ENCODE measurements around the gene IKZF4.
A peak's percentile ranks its signal among the peaks of the same experiment; 100 is the strongest.
"Not testable (repeated sequence)": the region's sequence is repeated elsewhere in the genome, so short reads cannot be mapped to it uniquely, and the experiment has no call there.

Gene IKZF4

GRCh38 chr12:56046027-56046780 lies 25.4 kb downstream of the IKZF4 start:
- peak overlapping the region; percentile 22 for H3K27ac ChIP-seq (ENCODE audit: low read depth, low read length)
- H2AFZ ChIP-seq (ENCODE audit: low read depth, low read length, severe bottlenecking) = peak overlapping the region; percentile 69
- H3K9ac ChIP-seq (ENCODE audit: low read length) = 0 out of 2 replicates have a peak overlapping the region, but pooled peaks have one; percentile 2
- peaks cover 48% of the 10 kb centered on the region for H3F3A ChIP-seq (ENCODE audit: insufficient read depth)
- H3K4me2 ChIP-seq (ENCODE audit: low read depth, low read length, poor library complexity, severe bottlenecking) = no peak overlapping the region
- no peak overlapping the region for H3K4me3 ChIP-seq (ENCODE audit: insufficient read depth, low read length, poor library complexity, severe bottlenecking)
- H3K9me3 ChIP-seq (ENCODE audit: insufficient read depth, low read length) = no peaks in the 10 kb centered on the region
- no peak for TF ChIP-seq CTCF (IDR thresholded peaks at IDR 0.05; ENCODE audit: insufficient read depth, low read length, poor library complexity, severe bottlenecking)
- no peak for TF ChIP-seq EZH2phosphoT487 (conservative IDR thresholded peaks at IDR 0.05; ENCODE audit: low read length)
- H4K20me1 ChIP-seq (ENCODE audit: low read depth, low read length) = 0 out of 2 replicates have a peak, but pooled peaks cover 6% of the 10 kb centered on the region
- peaks cover 15% of the 10 kb centered on the region for H3K36me3 ChIP-seq (ENCODE audit: low read length)
- peaks cover 21% of the 10 kb centered on the region for H3K79me2 ChIP-seq (ENCODE audit: insufficient read depth, low read length)
- H3K9me2 ChIP-seq (replicated peaks; ENCODE audit: insufficient read depth, low read length) = no peaks in the 10 kb centered on the region
- H3K27me3 ChIP-seq (ENCODE audit: low read length) = no peaks in the 10 kb centered on the region

- Histone ChIP-seq H3K79me2 (ENCODE audit: insufficient read depth, low read length) (no peaks in the 10 kb centered on the region), H3K27ac (ENCODE audit: low read depth, low read length) (no peak overlapping the region), H3K4me2 (ENCODE audit: low read depth, low read length, poor library complexity, severe bottlenecking) (no peak overlapping the region), H3K36me3 (ENCODE audit: low read length) (no peaks in the 10 kb centered on the region), H2AFZ (ENCODE audit: low read depth, low read length, severe bottlenecking) (no peak overlapping the region), H3K27me3 (ENCODE audit: low read length) (no peaks in the 10 kb centered on the region), H3K4me3 (ENCODE audit: insufficient read depth, low read length, poor library complexity, severe bottlenecking) (no peak overlapping the region), H3K9ac (ENCODE audit: low read length) (no peak overlapping the region), H3F3A (ENCODE audit: insufficient read depth) (0 out of 2 replicates have a peak, but pooled peaks cover 4% of the 10 kb centered on the region), H3K9me2 (replicated peaks; ENCODE audit: insufficient read depth, low read length) (no peaks in the 10 kb centered on the region), H3K9me3 (ENCODE audit: insufficient read depth, low read length) (no peaks in the 10 kb centered on the region), H4K20me1 (ENCODE audit: low read depth, low read length) (no peaks in the 10 kb centered on the region)
- no peak for TF ChIP-seq EZH2phosphoT487 (conservative IDR thresholded peaks at IDR 0.05; ENCODE audit: low read length)
- no peak for TF ChIP-seq CTCF (IDR thresholded peaks at IDR 0.05; ENCODE audit: insufficient read depth, low read length, poor library complexity, severe bottlenecking)
Observed at GRCh38 chr12:56053407-56053893, 32.6 kb downstream of the IKZF4 start.

GRCh38 chr12:56059964-56060363 lies 39.1 kb downstream of the IKZF4 start:
- not testable (repeated sequence) for H3K9me2 ChIP-seq (replicated peaks; ENCODE audit: insufficient read depth, low read length); H3K27ac ChIP-seq (ENCODE audit: low read depth, low read length); H3K4me2 ChIP-seq (ENCODE audit: low read depth, low read length, poor library complexity, severe bottlenecking)

GRCh38 chr12:56061982-56062381 lies 41.1 kb downstream of the IKZF4 start:
- Histone ChIP-seq H3K36me3 (ENCODE audit: low read length) (no peaks in the 10 kb centered on the region), H4K20me1 (ENCODE audit: low read depth, low read length) (no peaks in the 10 kb centered on the region), H3K9ac (ENCODE audit: low read length) (no peak overlapping the region), H3K9me2 (replicated peaks; ENCODE audit: insufficient read depth, low read length) (no peaks in the 10 kb centered on the region), H3K9me3 (ENCODE audit: insufficient read depth, low read length) (no peaks in the 10 kb centered on the region), H2AFZ (ENCODE audit: low read depth, low read length, severe bottlenecking) (no peak overlapping the region), H3K27ac (ENCODE audit: low read depth, low read length) (no peak overlapping the region), H3K4me3 (ENCODE audit: insufficient read depth, low read length, poor library complexity, severe bottlenecking) (no peak overlapping the region), H3K4me2 (ENCODE audit: low read depth, low read length, poor library complexity, severe bottlenecking) (no peak overlapping the region), H3K27me3 (ENCODE audit: low read length) (no peaks in the 10 kb centered on the region), H3K79me2 (ENCODE audit: insufficient read depth, low read length) (no peaks in the 10 kb centered on the region), H3F3A (ENCODE audit: insufficient read depth) (no peaks in the 10 kb centered on the region; the same call in 1 of the 2 replicates)
- TF ChIP-seq CTCF (IDR thresholded peaks at IDR 0.05; ENCODE audit: insufficient read depth, low read length, poor library complexity, severe bottlenecking) = no peak
- no peak for TF ChIP-seq EZH2phosphoT487 (conservative IDR thresholded peaks at IDR 0.05; ENCODE audit: low read length)

More at GRCh38 chr12:56059964-56060363, 39.1 kb downstream of the IKZF4 start:
- H3K36me3 ChIP-seq (ENCODE audit: low read length); H3F3A ChIP-seq (ENCODE audit: insufficient read depth); H3K9me3 ChIP-seq (ENCODE audit: insufficient read depth, low read length); H3K27me3 ChIP-seq (ENCODE audit: low read length); H3K9ac ChIP-seq (ENCODE audit: low read length); H3K79me2 ChIP-seq (ENCODE audit: insufficient read depth, low read length); H4K20me1 ChIP-seq (ENCODE audit: low read depth, low read length); H2AFZ ChIP-seq (ENCODE audit: low read depth, low read length, severe bottlenecking); H3K4me3 ChIP-seq (ENCODE audit: insufficient read depth, low read length, poor library complexity, severe bottlenecking): not testable (repeated sequence)

Measured in SU-DHL-6 (cell line).